Loucy (cell line): ENCODE data around the gene ZNF438.

Experiments used
- CTCF ChIP-seq: fragments of 200-600 bp; sonication (generic); conservative IDR thresholded peaks from 2 replicates; pipeline ENCODE4 v1.5.1; 2014; ENCODE audit warnings: mild to moderate bottlenecking, antibody characterized with exemption, low read length
- EZH2phosphoT487 ChIP-seq: fragments of 200-600 bp; IDR thresholded peaks from 2 replicates; pipeline ENCODE4 v1.6.1; 2018; ENCODE audit warnings: antibody characterized with exemption, mild to moderate bottlenecking, moderate library complexity, borderline replicate concordance

- TF ChIP-seq CTCF (no peak), EZH2phosphoT487 (no peak)
Observed at GRCh38 chr10:30898964-30899363, 132.7 kb downstream of the ZNF438 start.
